H9 (cell line): ENCODE results near the gene HNRNPLL. TPM values are rescaled to one million over a fixed set of nuclear protein-coding genes. Genes with fewer than 3 reads are reported as not detected.

ENCODE experiments used
- DNase-seq: peaks from one replicate; pipeline ENCODE4 v3.0.0-alpha.2; 2017
- H2AFZ ChIP-seq: one replicate; pipeline ENCODE4 v1.6.1; 2013; ENCODE audit warnings: mild to moderate bottlenecking, low read length, control low read depth, moderate library complexity
- H2AK5ac ChIP-seq: 2 replicates; pipeline ENCODE4 v1.6.1; 2013; ENCODE audit warnings: low read length, control low read depth, mixed read lengths; ENCODE audit not compliant: insufficient read length
- H2BK120ac ChIP-seq: one replicate; pipeline ENCODE4 v1.6.1; 2013; ENCODE audit warnings: low read depth, mild to moderate bottlenecking, low read length, control low read depth, inconsistent platforms; ENCODE audit not compliant: poor library complexity, severe bottlenecking
- H2BK12ac ChIP-seq: 2 replicates; pipeline ENCODE4 v1.6.1; 2013; ENCODE audit warnings: low read length, control low read depth, mixed read lengths, low read depth; ENCODE audit not compliant: insufficient read length
- H2BK15ac ChIP-seq: 2 replicates; pipeline ENCODE4 v1.6.1; 2013; ENCODE audit warnings: low read depth, low read length, control low read depth
- H2BK20ac ChIP-seq: one replicate; pipeline ENCODE4 v1.6.1; 2013; ENCODE audit warnings: low read depth, mild to moderate bottlenecking, low read length, control low read depth, inconsistent platforms; ENCODE audit not compliant: poor library complexity, severe bottlenecking
- H2BK5ac ChIP-seq: 2 replicates; pipeline ENCODE4 v1.6.1; 2013; ENCODE audit warnings: low read length, control low read depth, mixed read lengths; ENCODE audit not compliant: insufficient read length
- H3K14ac ChIP-seq: 2 replicates; pipeline ENCODE4 v1.6.1; 2013; ENCODE audit warnings: low read length, control low read depth; ENCODE audit not compliant: insufficient read depth
- H3K18ac ChIP-seq: 2 replicates; pipeline ENCODE4 v1.6.1; 2013; ENCODE audit warnings: low read depth, mild to moderate bottlenecking, mixed read lengths, low read length, control low read depth; ENCODE audit not compliant: insufficient read length
- H3K23ac ChIP-seq: 2 replicates; pipeline ENCODE4 v1.6.1; 2013; ENCODE audit warnings: low read length, control low read depth, mixed read lengths, low read depth; ENCODE audit not compliant: insufficient read length
- H3K23me2 ChIP-seq: 2 replicates; pipeline ENCODE4 v1.6.1; 2013; ENCODE audit warnings: low read depth, mild to moderate bottlenecking, mixed read lengths, low read length, control low read depth; ENCODE audit not compliant: insufficient read length, poor library complexity, severe bottlenecking
- H3K27ac ChIP-seq: 2 replicates; pipeline ENCODE4 v1.5.1; 2013; ENCODE audit warnings: low read length, control low read depth, mixed read lengths, low read depth; ENCODE audit not compliant: insufficient read length
- H3K27me3 ChIP-seq: 2 replicates; pipeline ENCODE4 v1.6.1; 2013; ENCODE audit warnings: low read length, control low read depth, inconsistent platforms; ENCODE audit not compliant: insufficient read depth
- H3K4ac ChIP-seq: 2 replicates; pipeline ENCODE4 v1.6.1; 2013; ENCODE audit warnings: low read depth, mild to moderate bottlenecking, control low read depth, inconsistent platforms, low read length, moderate library complexity
- H3K4me1 ChIP-seq: 2 replicates; pipeline ENCODE4 v1.6.1; 2013; ENCODE audit warnings: low read length, control low read depth, inconsistent platforms; ENCODE audit not compliant: insufficient read depth
- H3K4me2 ChIP-seq: 2 replicates; pipeline ENCODE4 v1.6.1; 2013; ENCODE audit warnings: low read length, control low read depth, mixed read lengths; ENCODE audit not compliant: insufficient read length, insufficient read depth
- H3K56ac ChIP-seq: 2 replicates; pipeline ENCODE4 v1.6.1; 2013; ENCODE audit warnings: low read depth, mild to moderate bottlenecking, mixed read lengths, low read length, control low read depth; ENCODE audit not compliant: insufficient read length
- H3K79me1 ChIP-seq: 2 replicates; pipeline ENCODE4 v1.6.1; 2013; ENCODE audit warnings: low read depth, mild to moderate bottlenecking, moderate library complexity, low read length, control low read depth, inconsistent platforms; ENCODE audit not compliant: insufficient read depth, poor library complexity, severe bottlenecking
- H3K79me2 ChIP-seq: 2 replicates; pipeline ENCODE4 v1.6.1; 2013; ENCODE audit warnings: low read length, control low read depth, inconsistent platforms; ENCODE audit not compliant: insufficient read depth
- H3K9ac ChIP-seq: 2 replicates; pipeline ENCODE4 v1.6.1; 2013; ENCODE audit warnings: low read length, control low read depth, mixed read lengths; ENCODE audit not compliant: insufficient read length; ENCODE audit errors: extremely low read depth
- H3K9me3 ChIP-seq: one replicate; pipeline ENCODE4 v1.6.1; 2013; ENCODE audit warnings: low read depth, low read length, inconsistent platforms; ENCODE audit not compliant: control insufficient read depth
- H3T11ph ChIP-seq: one replicate; pipeline ENCODE4 v1.6.1; 2013; ENCODE audit warnings: mild to moderate bottlenecking, low read length, control low read depth, inconsistent platforms
- H4K20me1 ChIP-seq: one replicate; pipeline ENCODE4 v1.6.1; 2013; ENCODE audit not compliant: control insufficient read depth, insufficient read length, insufficient read depth
- H4K5ac ChIP-seq: 2 replicates; pipeline ENCODE4 v1.6.1; 2013; ENCODE audit warnings: low read depth, mild to moderate bottlenecking, mixed read lengths, low read length, control low read depth; ENCODE audit not compliant: insufficient read length
- H4K8ac ChIP-seq: replicated peaks from 2 replicates; pipeline ENCODE4 v1.6.1; 2013; ENCODE audit warnings: low read length, control low read depth, mixed read lengths, low read depth; ENCODE audit not compliant: insufficient read length
- H4K91ac ChIP-seq: 2 replicates; pipeline ENCODE4 v1.6.1; 2013; ENCODE audit warnings: low read depth, mild to moderate bottlenecking, moderate library complexity, mixed read lengths, low read length, control low read depth; ENCODE audit not compliant: insufficient read length
- H3K27ac Mint-ChIP-seq, 3 experiments: 2 replicates in 2 of 3; 3 replicates in 1 of 3; pipeline ENCODE4 v1.8.0; 2020 to 2021; ENCODE audit warnings: mixed read lengths in 3 of 3, mild to moderate bottlenecking in 1 of 3, moderate library complexity in 1 of 3
- H3K27me3 Mint-ChIP-seq: 2 replicates; pipeline ENCODE4 v1.8.0; 2021; ENCODE audit warnings: low read depth, mild to moderate bottlenecking, moderate library complexity, mixed read lengths
- H3K36me3 Mint-ChIP-seq, 3 experiments: 2 replicates in 2 of 3; 3 replicates in 1 of 3; pipeline ENCODE4 v1.8.0; 2020 to 2021; ENCODE audit warnings: low read depth in 3 of 3, mixed read lengths in 3 of 3; ENCODE audit not compliant: insufficient read depth in 1 of 3
- H3K4me1 Mint-ChIP-seq, 2 experiments: 2 replicates each; pipeline ENCODE4 v1.8.0; 2020; ENCODE audit warnings: mixed read lengths in 2 of 2
- H3K4me3 Mint-ChIP-seq, 2 experiments: 2 replicates in 1 of 2; 3 replicates in 1 of 2; pipeline ENCODE4 v1.8.0; 2020 to 2021; ENCODE audit warnings: mild to moderate bottlenecking in 2 of 2, mixed read lengths in 2 of 2, moderate library complexity in 1 of 2
- H3K9me3 Mint-ChIP-seq, 2 experiments: 2 replicates in 1 of 2; 3 replicates in 1 of 2; pipeline ENCODE4 v1.8.0; 2020; ENCODE audit warnings: mild to moderate bottlenecking in 2 of 2, mixed read lengths in 2 of 2, moderate library complexity in 1 of 2
- CTCF ChIP-seq: fragments of 200-600 bp; sonication (generic); conservative IDR thresholded peaks from 3 replicates; pipeline ENCODE4 v1.8.0; 2021; ENCODE audit warnings: antibody characterized with exemption, mild to moderate bottlenecking
- WGBS: extraction: QIAGEN DNeasy Blood & Tissue Kit; methylation state at CpG from one replicate; pipeline ENCODE4 v1.1.7; 2013; ENCODE audit warnings: missing lambda C conversion rate, low lambda C conversion rate, mixed read lengths; ENCODE audit not compliant: insufficient read length; ENCODE audit errors: extremely low coverage; 5-methylcytosine and 5-hydroxymethylcytosine counted together
- total RNA-seq: library from RNA; stranded (reverse); gene quantifications from 2 replicates; pipeline ENCODE4 v1.2.1, GENCODE V29; 2021

Gene HNRNPLL
- total RNA-seq, 1 experiment from 2014 or later, result 52.3 TPM

GRCh38 chr2:38603402-38604290 lies 918 bp upstream of the HNRNPLL start:
- no peaks in the 10 kb centered on the region for H3K27me3 Mint-ChIP-seq
- peak overlapping the region; percentile 75 for H3K4me2 ChIP-seq
- no peaks in the 10 kb centered on the region for H4K20me1 ChIP-seq
- no peak overlapping the region for H3K4ac ChIP-seq
- H3K9me3 Mint-ChIP-seq, result no peaks in the 10 kb centered on the region
- H3K23ac ChIP-seq, result no peak overlapping the region
- peaks cover 5% of the 10 kb centered on the region for H3K4me1 ChIP-seq
- H3K9ac ChIP-seq, result no peak overlapping the region
- no peak overlapping the region for H2BK120ac ChIP-seq
- H3K56ac ChIP-seq, result no peak overlapping the region
- DNase-seq, result peak; percentile 89
- H3K27ac Mint-ChIP-seq, result peak overlapping the region in 1 of 3 experiments; percentile 93; a peak in 4 of 7 replicates
- H3K79me1 ChIP-seq, result no peaks in the 10 kb centered on the region
- no peaks in the 10 kb centered on the region for H3K9me3 ChIP-seq
- H3K27ac ChIP-seq, result no peak overlapping the region
- peaks cover 34 to 41% of the 10 kb centered on the region in 2 experiments for H3K4me1 Mint-ChIP-seq
- H3K14ac ChIP-seq, result no peak overlapping the region
- H2BK20ac ChIP-seq, result no peak overlapping the region
- H2AFZ ChIP-seq, result no peak overlapping the region
- H3K18ac ChIP-seq, result no peak overlapping the region
- H2BK15ac ChIP-seq, result no peak overlapping the region
- H3T11ph ChIP-seq, result no peak overlapping the region
- no peak overlapping the region for H2AK5ac ChIP-seq
- H3K79me2 ChIP-seq, result peaks cover 26% of the 10 kb centered on the region; the same call in 1 of the 2 replicates
- no peaks in the 10 kb centered on the region for H3K27me3 ChIP-seq
- no peak overlapping the region for H2BK12ac ChIP-seq
- H3K23me2 ChIP-seq, result peaks cover 11% of the 10 kb centered on the region
- no CpG with 5 or more reads among the region's 23 CpGs for WGBS
- 0 out of 7 replicates have a peak, but pooled peaks cover 0 to 5% (median 0%) of the 10 kb centered on the region in 3 experiments for H3K36me3 Mint-ChIP-seq
- H2BK5ac ChIP-seq, result no peak overlapping the region
- TF ChIP-seq CTCF, result peak; percentile 93
- H3K4me3 Mint-ChIP-seq, result peak overlapping the region; percentile 86 to 94
- H4K5ac ChIP-seq, result no peak overlapping the region
- H4K91ac ChIP-seq, result no peak overlapping the region
- H4K8ac ChIP-seq, result no peak overlapping the region
